ENCODE data around the gene TENT4A.

TENT4A gene

GRCh38 chr5:6775571-6775970, 62.3 kb downstream of the TENT4A start:
- no peak for FAIRE-seq

- no peak for FAIRE-seq
These were observed 67.7 kb downstream of the TENT4A start for GRCh38 chr5:6780802-6781391.

GRCh38 chr5:6781716-6782115, 68.5 kb downstream of the TENT4A start:
- no peak for FAIRE-seq

GRCh38 chr5:6783787-6784186, 70.6 kb downstream of the TENT4A start:
- FAIRE-seq: no peak

GRCh38 chr5:6784481-6784880, 71.2 kb downstream of the TENT4A start:
- no peak for FAIRE-seq

DNA sequence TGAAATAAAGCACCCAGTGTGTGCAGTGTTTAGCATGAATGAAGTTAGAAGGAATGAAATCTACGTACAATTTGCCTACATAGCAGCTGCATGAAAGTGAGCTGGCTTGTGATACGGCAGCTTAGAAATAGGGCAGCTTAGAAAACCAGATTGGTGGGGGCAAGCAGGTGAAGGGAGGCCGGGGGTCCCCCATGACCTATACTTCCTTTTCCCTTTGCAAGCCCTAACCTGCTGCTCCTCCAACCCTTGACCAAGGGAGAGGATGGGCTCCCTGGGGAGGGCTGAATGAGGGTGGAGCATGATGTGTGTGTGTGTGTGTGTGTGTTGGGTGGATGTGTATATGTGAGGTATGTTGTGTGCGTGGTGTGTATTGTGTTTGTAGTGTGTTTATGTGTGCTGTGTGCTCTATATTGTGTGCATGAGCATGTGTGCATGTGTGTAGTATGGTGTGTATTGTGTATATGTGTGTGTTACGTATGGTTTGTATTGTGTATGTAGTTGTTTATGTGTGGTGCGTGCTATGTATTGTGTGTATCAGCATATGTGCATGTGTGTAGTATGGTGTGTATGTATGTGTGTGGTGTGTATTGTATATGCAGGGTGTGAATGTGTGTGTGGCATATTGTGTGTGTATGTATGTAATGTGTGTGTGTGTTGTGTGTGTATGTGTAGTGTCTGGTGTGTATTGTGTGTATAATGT, 72.1 kb downstream of the TENT4A start:
- no peak for FAIRE-seq

- no peak for FAIRE-seq
These were observed 72.6 kb downstream of the TENT4A start for GRCh38 chr5:6785861-6786180.

DNA sequence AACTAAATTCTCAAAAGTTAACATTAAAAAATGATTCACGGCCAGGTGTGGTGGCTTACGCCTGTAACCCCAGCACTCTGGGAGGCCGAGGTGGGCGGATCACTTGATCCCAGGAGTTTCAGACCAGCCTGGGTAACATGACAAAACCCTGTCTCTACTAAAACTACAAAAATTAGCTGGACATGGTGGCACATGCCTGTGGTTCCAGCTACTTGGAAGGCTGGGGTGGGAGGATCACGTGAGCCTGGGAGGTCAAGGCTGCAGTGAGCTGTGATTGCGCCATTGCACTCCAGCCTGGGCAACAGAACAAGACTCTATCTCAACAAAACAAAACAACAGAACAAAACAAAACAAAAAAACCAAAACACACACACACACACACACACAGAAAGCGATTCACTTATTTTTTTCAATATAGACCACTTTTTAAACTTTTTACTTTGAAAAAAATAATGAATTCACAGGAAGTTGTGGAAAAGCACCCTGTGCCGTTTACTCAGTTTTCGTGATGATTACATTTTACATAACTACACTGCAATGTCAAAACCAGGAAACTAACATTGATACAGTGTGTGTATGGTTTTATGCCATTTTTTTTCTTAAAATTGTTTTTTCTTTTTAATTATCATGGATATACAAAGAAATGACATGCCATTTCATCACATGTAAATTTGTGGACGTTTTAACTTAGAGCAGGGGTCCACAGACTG, 73.7 kb downstream of the TENT4A start:
- FAIRE-seq: no peak

- FAIRE-seq: no peak
These were observed 74.7 kb downstream of the TENT4A start for GRCh38 chr5:6787941-6788340.

GRCh38 chr5:6788439-6788838, 75.2 kb downstream of the TENT4A start:
- no peak for FAIRE-seq

- FAIRE-seq: no peak
These were observed 75.9 kb downstream of the TENT4A start for GRCh38 chr5:6788956-6789649.

DNA sequence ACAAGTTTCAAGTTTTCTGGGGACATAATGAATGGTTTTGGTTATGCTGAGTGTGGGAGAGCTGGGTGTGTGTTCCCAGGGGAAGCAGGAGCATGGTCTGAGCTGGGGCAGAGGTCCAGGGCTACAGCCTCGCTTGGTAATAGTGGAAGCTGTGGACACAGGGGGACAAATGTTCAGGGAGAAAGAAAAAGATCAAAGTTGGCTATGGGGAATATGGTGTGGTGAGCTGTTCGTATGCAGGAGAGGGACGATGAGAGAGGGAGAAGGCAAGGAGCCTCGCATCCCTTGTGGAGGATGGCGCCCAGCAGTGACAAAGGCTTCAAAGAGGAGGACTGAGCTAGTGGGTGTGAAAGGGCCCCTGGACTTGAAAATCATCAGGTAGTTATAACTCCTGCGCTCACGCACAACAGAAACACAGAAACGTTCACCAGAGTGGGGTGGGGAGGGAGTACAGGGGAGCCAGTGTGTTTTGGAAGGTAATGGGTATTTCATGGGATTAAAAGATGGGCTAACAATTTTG, 77.2 kb downstream of the TENT4A start:
- FAIRE-seq: no peak

- FAIRE-seq: no peak
These were observed 77.8 kb downstream of the TENT4A start for GRCh38 chr5:6791031-6791430.

DNA sequence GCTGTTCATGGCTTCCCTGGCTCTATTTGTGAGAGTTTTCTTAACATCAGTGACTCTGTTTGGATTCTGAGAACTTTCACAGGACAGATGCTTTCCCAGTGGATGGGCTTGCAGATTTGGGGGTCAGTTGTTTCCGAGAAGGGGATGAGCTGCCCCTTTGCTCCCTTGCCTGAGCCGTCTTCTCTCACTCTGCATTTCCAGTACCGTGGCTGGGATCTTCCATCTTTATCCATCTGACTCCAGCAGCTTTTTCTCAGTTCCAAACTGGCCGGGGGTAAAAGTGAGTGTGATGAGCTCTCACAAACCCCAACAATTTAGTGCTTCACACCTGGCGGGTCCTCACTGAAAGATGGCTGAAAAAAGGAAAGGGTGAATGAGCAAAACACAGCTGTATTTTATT, 79.1 kb downstream of the TENT4A start:
- no peak for FAIRE-seq

DNA sequence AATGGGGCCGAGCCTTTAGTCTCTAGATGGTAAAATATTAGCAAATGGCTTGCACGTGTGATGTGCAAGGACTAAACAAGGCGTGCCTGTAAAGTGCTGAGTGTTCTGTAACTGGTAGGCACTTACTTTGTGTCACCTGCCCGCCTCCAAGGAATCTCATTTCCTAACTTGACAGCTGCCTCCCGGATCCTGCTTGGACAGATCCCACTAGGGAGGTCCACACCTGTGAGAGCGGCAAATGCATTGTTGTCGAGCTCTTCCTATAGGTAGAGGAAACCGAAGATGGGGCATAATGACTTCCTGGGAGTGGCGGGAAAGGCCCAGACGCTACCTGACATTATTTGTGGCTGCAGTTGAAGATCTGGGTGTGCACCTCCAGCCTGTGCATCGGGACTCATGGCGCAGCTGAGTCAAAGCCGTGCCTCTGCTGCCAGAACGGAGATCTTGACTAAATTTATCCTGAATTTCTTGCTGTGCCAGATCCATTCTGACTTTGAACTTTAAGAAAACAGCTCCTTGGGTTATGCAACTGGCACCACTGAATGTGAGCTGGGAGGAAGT, 79.8 kb downstream of the TENT4A start:
- FAIRE-seq: no peak

- FAIRE-seq: no peak
These were observed 88.0 kb downstream of the TENT4A start for GRCh38 chr5:6801236-6801635.

DNA sequence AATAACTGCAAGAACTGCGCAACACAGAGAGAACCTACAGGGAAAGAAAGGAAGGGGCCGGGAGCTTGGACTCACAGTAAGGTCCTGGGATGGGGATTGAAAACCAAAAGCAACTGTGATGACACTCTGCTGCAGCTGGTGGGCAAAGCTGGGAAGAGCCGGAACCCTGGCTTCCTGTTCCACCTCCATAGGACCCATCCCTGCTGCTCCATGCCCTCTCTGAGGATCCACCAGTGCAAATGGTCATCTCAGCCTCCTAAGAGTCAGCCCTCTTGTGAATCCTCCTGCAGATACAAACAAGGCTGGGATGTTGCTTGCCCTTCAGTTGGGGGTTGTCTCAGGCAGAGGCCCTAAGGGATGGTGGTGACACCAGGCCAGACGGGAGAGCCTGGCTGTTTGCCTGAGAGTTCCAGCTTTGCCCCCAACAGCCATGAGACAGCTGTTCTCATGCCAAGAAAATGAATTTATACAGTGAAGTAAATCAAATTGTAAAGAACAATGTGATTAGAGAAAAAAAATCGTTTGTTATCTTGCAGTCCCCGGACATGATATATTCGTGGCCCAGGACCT, 90.8 kb downstream of the TENT4A start:
- FAIRE-seq: no peak

DNA sequence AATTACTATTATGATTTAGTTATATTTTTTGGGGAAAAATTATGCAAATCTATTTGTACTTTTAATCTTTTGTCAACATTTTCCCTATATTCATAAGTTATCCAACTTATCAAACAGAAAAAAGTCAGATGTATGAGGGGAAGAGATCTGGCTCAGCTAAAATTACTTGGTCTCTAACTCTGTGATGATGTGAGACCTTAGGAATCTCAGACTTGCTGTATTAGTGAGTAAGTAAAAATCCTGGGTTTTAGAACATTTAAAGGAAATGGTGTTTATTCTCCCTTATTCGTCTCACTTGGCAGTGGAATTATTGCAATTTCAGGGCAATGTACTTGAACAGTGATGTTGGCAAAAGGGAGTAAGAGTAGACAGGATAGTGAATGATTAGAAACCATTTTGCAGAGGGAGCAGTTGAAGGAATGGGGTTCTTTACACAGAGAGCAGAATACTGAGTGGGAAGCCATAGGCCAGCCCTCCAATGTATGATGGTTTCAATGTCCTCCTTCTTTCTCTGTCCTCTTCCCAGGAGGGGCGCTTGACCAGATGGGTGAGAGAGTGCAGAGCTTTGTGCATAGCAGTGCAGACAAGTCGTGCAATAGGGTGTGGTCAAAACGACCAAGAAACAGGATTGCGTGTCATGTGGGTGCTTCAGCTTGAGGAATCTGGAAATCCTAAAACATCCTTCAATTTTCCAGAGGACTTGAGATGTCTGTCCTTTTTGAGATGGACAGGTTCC, 91.7 kb downstream of the TENT4A start:
- no peak for FAIRE-seq

GRCh38 chr5:6805841-6806240, 92.6 kb downstream of the TENT4A start:
- no peak for FAIRE-seq

Measured in islet of Langerhans (tissue), 1 donor.